ENCODE results near the gene STK16. TPM values are rescaled to one million over a fixed set of nuclear protein-coding genes. Genes with fewer than 3 reads are reported as not detected.
"Not testable (repeated sequence)": the region's sequence is repeated elsewhere in the genome, so short reads cannot be mapped to it uniquely, and the experiment has no call there.

Gene STK16
- total and polyA plus RNA-seq, 2 of the 4 experiments (the other 2 are of a cell fraction), result 44.4 to 50.1 TPM

DNA sequence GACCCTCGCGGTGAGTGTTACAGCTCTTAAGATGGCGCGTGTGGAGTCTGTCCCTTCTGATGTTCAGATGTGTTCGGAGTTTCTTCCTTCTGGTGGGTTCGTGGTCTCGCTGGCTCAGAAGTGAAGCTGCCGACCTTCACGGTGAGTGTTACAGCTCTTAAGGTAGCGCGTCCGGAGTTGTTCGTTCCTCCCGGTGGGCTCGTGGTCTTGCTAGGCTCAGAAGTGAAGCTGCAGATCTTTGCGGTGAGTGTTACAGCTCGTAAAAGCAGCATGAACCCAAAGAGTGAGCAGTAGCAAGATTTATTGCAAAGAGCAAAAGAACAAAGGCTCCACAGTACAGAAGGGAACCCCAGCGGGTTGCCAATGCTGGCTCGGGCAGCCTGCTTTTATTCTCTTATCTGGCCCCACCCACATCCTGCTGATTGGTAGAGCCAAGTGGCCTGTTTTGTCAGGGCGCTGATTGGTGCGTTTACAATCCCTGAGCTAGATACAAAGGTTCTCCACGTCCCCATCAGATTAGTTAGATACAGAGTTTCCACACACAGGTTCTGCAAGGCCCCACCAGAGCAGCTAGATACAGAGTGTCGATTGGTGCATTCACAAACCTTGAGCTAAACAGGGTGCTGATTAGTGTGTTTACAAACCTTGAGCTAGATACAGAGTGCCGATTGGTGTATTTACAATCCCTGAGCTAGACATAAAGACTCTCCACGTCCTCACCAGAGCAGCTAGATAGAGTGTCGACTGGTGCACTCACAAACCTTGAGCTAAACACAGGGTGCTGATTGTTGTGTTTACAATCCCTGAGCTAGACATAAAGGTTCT, 44.6 kb upstream of the STK16 start:
- H2AK5ac ChIP-seq (ENCODE audit: low read depth, low read length); BruUV-seq (replicated peaks); H4K8ac ChIP-seq (ENCODE audit: low read depth in 2 of 2, low read length in 2 of 2); H2BK120ac ChIP-seq (ENCODE audit: low read depth, low read length); H3K27ac ChIP-seq (ENCODE audit: insufficient read depth, low read length); CTCF ChIA-PET; ATAC-seq (ENCODE audit: low read depth); H4K20me1 ChIP-seq (ENCODE audit: insufficient read depth, low read length); dilution Hi-C loops (cut with HindIII; ENCODE audit: low sequenced_read_pairs, unreplicated experiment); H2BK20ac ChIP-seq (ENCODE audit: low read depth, low read length); H3K56ac ChIP-seq (ENCODE audit: extremely low read depth, insufficient read depth, low read length); in situ Hi-C loops (cut with MboI; ENCODE audit: low sequenced_read_pairs); H3K23ac ChIP-seq (ENCODE audit: low read depth, low read length); H2AK9ac ChIP-seq (replicated peaks; ENCODE audit: low read depth, low read length, poor library complexity); H3K4me1 ChIP-seq (ENCODE audit: control insufficient read depth, insufficient read depth, low read length); H3K9ac ChIP-seq (ENCODE audit: low read depth, low read length); H2BK15ac ChIP-seq (ENCODE audit: low read depth, low read length); POLR2A ChIA-PET (ENCODE audit: unreplicated experiment); H3K9me3 ChIP-seq (ENCODE audit: control insufficient read depth, insufficient read depth, low read length); H4K91ac ChIP-seq (ENCODE audit: insufficient read depth, low read depth, low read length); H3K18ac ChIP-seq (ENCODE audit: low read depth, low read length); H3K27me3 ChIP-seq (ENCODE audit: control insufficient read depth, insufficient read depth, low read length); H2BK5ac ChIP-seq (ENCODE audit: low read depth, low read length, poor library complexity, severe bottlenecking); H3K4me3 ChIP-seq (ENCODE audit: insufficient read depth, low read depth, low read length); H3K14ac ChIP-seq (replicated peaks; ENCODE audit: low read depth, low read length); H2AFZ ChIP-seq (replicated peaks; ENCODE audit: low read length, poor library complexity); H3K4me2 ChIP-seq (ENCODE audit: low read depth, low read length); H3K4ac ChIP-seq (ENCODE audit: low read depth, low read length); H3K9me1 ChIP-seq (ENCODE audit: insufficient read depth, low read length); intact Hi-C loops (cut with micrococcal nuclease); DNase-seq; H4K5ac ChIP-seq (ENCODE audit: low read depth, low read length); H3K79me1 ChIP-seq (ENCODE audit: low read depth in 1 of 2, low read length in 2 of 2); H3K36me3 ChIP-seq (ENCODE audit: control insufficient read depth, insufficient read depth, low read length): not testable (repeated sequence)
- 88% methylated on average over 14 of the region's 26 CpGs; no CpG with 5 or more reads in 1 of the 2 experiments for WGBS, 2 experiments (ENCODE audit: extremely low coverage in 2 of 2, insufficient read length in 1 of 2)

DNA sequence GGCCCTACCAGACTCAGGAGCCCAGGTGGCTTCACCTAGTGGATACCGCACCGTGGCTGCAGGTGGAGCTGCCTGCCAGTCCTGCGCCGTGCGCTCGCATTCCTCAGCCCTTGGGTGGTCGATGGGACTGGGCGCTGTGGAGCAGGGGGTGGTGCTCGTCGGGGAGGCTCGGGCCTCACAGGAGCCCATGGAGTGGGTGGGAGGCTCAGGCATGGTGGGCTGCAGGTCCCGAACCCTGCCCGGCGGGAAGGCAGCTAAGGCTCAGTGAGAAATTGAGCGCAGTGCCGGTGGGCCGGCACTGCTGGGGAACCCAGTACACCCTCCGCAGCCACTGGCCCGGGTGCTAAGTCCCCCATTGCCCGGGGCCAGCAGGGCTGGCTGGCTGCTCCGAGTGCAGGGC, 43.9 kb upstream of the STK16 start:
- H3K56ac ChIP-seq (ENCODE audit: extremely low read depth, insufficient read depth, low read length); H2AK9ac ChIP-seq (replicated peaks; ENCODE audit: low read depth, low read length, poor library complexity); BruUV-seq (replicated peaks); intact Hi-C loops (cut with micrococcal nuclease); POLR2A ChIA-PET (ENCODE audit: unreplicated experiment); H4K91ac ChIP-seq (ENCODE audit: insufficient read depth, low read depth, low read length); DNase-seq; H3K27me3 ChIP-seq (ENCODE audit: control insufficient read depth, insufficient read depth, low read length); in situ Hi-C loops (cut with MboI; ENCODE audit: low sequenced_read_pairs); H4K8ac ChIP-seq (ENCODE audit: low read depth in 2 of 2, low read length in 2 of 2); H3K14ac ChIP-seq (replicated peaks; ENCODE audit: low read depth, low read length); H3K4me2 ChIP-seq (ENCODE audit: low read depth, low read length); H2BK20ac ChIP-seq (ENCODE audit: low read depth, low read length); H3K18ac ChIP-seq (ENCODE audit: low read depth, low read length); H2AK5ac ChIP-seq (ENCODE audit: low read depth, low read length); H3K4me3 ChIP-seq (ENCODE audit: insufficient read depth, low read depth, low read length); H3K9ac ChIP-seq (ENCODE audit: low read depth, low read length); H3K9me1 ChIP-seq (ENCODE audit: insufficient read depth, low read length); H3K23ac ChIP-seq (ENCODE audit: low read depth, low read length); H3K4ac ChIP-seq (ENCODE audit: low read depth, low read length); dilution Hi-C loops (cut with HindIII; ENCODE audit: low sequenced_read_pairs, unreplicated experiment); H3K4me1 ChIP-seq (ENCODE audit: control insufficient read depth, insufficient read depth, low read length); H2BK120ac ChIP-seq (ENCODE audit: low read depth, low read length); ATAC-seq (ENCODE audit: low read depth); H4K5ac ChIP-seq (ENCODE audit: low read depth, low read length); H3K79me1 ChIP-seq (ENCODE audit: low read depth in 1 of 2, low read length in 2 of 2); CTCF ChIA-PET; H2AFZ ChIP-seq (replicated peaks; ENCODE audit: low read length, poor library complexity); H2BK5ac ChIP-seq (ENCODE audit: low read depth, low read length, poor library complexity, severe bottlenecking); H2BK15ac ChIP-seq (ENCODE audit: low read depth, low read length); H3K36me3 ChIP-seq (ENCODE audit: control insufficient read depth, insufficient read depth, low read length); H3K27ac ChIP-seq (ENCODE audit: insufficient read depth, low read length); H4K20me1 ChIP-seq (ENCODE audit: insufficient read depth, low read length); H3K9me3 ChIP-seq (ENCODE audit: control insufficient read depth, insufficient read depth, low read length): not testable (repeated sequence)
- 100% methylated on average over 2 of the region's 21 CpGs; no CpG with 5 or more reads in 1 of the 2 experiments for WGBS, 2 experiments (ENCODE audit: extremely low coverage in 2 of 2, insufficient read length in 1 of 2)

Measured in IMR-90 (cell line).